ENCODE data around the gene DBN1. TPM values are rescaled to one million over a fixed set of nuclear protein-coding genes. Genes with fewer than 3 reads are reported as not detected.

The DBN1 gene
- total and polyA plus RNA-seq, 9 of the 15 experiments (the other 6 are each of a cell fraction or from before 2014, with no cell fraction given) = 0.25 to 87.2 (median 27.9) TPM

DNA sequence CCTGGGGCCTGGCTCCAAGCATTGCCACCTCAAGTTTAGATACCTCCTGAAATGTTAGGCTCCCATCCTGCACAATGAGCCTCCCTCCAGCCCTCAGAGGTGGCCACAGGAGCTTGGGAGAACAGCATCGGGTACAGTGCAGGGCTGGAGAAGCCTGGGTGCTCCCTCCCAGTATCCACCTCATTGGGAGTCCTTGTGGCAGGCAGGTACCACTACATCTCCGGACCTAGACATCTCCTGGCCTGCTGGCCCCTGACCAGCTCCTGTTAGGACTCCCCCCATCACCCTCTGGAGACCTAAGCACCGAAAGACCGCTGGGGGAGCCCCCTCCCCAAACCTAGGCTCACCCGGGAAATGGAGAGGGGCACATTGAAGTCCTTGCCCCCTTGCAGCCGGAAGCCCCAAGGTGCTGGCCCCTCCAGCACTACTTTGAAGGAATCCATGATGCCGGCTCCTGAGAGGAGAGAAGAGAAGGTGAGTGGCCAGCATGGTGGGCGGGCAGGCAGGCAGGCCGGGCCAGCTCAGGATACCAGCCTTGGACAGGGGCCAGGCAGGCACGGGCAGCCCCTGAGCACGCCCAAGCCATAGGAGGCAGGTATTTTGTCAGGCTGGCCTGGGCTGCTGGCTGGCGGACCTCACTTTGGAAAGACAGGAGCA is 22.8 kb upstream of the DBN1 start (continued):
- no peak for TF ChIP-seq SOX6 (IDR thresholded peaks at IDR 0.05)
- TF ChIP-seq, protein P1, sequence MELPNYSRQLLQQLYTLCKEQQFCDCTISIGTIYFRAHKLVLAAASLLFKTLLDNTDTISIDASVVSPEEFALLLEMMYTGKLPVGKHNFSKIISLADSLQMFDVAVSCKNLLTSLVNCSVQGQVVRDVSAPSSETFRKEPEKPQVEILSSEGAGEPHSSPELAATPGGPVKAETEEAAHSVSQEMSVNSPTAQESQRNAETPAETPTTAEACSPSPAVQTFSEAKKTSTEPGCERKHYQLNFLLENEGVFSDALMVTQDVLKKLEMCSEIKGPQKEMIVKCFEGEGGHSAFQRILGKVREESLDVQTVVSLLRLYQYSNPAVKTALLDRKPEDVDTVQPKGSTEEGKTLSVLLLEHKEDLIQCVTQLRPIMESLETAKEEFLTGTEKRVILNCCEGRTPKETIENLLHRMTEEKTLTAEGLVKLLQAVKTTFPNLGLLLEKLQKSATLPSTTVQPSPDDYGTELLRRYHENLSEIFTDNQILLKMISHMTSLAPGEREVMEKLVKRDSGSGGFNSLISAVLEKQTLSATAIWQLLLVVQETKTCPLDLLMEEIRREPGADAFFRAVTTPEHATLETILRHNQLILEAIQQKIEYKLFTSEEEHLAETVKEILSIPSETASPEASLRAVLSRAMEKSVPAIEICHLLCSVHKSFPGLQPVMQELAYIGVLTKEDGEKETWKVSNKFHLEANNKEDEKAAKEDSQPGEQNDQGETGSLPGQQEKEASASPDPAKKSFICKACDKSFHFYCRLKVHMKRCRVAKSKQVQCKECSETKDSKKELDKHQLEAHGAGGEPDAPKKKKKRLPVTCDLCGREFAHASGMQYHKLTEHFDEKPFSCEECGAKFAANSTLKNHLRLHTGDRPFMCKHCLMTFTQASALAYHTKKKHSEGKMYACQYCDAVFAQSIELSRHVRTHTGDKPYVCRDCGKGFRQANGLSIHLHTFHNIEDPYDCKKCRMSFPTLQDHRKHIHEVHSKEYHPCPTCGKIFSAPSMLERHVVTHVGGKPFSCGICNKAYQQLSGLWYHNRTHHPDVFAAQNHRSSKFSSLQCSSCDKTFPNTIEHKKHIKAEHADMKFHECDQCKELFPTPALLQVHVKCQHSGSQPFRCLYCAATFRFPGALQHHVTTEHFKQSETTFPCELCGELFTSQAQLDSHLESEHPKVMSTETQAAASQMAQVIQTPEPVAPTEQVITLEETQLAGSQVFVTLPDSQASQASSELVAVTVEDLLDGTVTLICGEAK (IDR thresholded peaks at IDR 0.05) = peak; percentile 33; the same call in 1 of the 2 replicates
- TF ChIP-seq, protein P1 (CRISPR knock-in tag; IDR thresholded peaks at IDR 0.05) = no peak
- TF ChIP-seq CEBPG (CRISPR knock-in tag; IDR thresholded peaks at IDR 0.05) = no peak
- TF ChIP-seq CEBPG (tag; conservative IDR thresholded peaks at IDR 0.05 in 1 of 2, IDR thresholded peaks at IDR 0.05 in 1 of 2) = no peak
- TF ChIP-seq TOE1 (IDR thresholded peaks at IDR 0.05; ENCODE audit: borderline replicate concordance) = no peak
- no peak for TF ChIP-seq TOE1 (CRISPR knock-in tag; IDR thresholded peaks at IDR 0.05; ENCODE audit: borderline replicate concordance, low read depth)
- TF ChIP-seq KDM5B (IDR thresholded peaks at IDR 0.05; ENCODE audit: insufficient replicate concordance, low read depth, low read length) = peak; percentile 3
- TF ChIP-seq HDAC1 (IDR thresholded peaks at IDR 0.05) = no peak
- TF ChIP-seq BHLHE40 (IDR thresholded peaks at IDR 0.05; ENCODE audit: low read length) = peak; percentile 42; the same call in 1 of the 2 replicates
- TF ChIP-seq, protein P2, sequence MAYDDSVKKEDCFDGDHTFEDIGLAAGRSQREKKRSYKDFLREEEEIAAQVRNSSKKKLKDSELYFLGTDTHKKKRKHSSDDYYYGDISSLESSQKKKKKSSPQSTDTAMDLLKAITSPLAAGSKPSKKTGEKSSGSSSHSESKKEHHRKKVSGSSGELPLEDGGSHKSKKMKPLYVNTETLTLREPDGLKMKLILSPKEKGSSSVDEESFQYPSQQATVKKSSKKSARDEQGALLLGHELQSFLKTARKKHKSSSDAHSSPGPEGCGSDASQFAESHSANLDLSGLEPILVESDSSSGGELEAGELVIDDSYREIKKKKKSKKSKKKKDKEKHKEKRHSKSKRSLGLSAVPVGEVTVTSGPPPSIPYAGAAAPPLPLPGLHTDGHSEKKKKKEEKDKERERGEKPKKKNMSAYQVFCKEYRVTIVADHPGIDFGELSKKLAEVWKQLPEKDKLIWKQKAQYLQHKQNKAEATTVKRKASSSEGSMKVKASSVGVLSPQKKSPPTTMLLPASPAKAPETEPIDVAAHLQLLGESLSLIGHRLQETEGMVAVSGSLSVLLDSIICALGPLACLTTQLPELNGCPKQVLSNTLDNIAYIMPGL (CRISPR knock-in tag; IDR thresholded peaks at IDR 0.05) = 0 out of 2 replicates have a peak, but pooled peaks have one; percentile 44
- TF ChIP-seq, protein P3, sequence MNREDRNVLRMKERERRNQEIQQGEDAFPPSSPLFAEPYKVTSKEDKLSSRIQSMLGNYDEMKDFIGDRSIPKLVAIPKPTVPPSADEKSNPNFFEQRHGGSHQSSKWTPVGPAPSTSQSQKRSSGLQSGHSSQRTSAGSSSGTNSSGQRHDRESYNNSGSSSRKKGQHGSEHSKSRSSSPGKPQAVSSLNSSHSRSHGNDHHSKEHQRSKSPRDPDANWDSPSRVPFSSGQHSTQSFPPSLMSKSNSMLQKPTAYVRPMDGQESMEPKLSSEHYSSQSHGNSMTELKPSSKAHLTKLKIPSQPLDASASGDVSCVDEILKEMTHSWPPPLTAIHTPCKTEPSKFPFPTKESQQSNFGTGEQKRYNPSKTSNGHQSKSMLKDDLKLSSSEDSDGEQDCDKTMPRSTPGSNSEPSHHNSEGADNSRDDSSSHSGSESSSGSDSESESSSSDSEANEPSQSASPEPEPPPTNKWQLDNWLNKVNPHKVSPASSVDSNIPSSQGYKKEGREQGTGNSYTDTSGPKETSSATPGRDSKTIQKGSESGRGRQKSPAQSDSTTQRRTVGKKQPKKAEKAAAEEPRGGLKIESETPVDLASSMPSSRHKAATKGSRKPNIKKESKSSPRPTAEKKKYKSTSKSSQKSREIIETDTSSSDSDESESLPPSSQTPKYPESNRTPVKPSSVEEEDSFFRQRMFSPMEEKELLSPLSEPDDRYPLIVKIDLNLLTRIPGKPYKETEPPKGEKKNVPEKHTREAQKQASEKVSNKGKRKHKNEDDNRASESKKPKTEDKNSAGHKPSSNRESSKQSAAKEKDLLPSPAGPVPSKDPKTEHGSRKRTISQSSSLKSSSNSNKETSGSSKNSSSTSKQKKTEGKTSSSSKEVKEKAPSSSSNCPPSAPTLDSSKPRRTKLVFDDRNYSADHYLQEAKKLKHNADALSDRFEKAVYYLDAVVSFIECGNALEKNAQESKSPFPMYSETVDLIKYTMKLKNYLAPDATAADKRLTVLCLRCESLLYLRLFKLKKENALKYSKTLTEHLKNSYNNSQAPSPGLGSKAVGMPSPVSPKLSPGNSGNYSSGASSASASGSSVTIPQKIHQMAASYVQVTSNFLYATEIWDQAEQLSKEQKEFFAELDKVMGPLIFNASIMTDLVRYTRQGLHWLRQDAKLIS (CRISPR knock-in tag; IDR thresholded peaks at IDR 0.05) = peak; percentile 87; the same call in 1 of the 2 replicates
- TF ChIP-seq SP1 (CRISPR knock-in tag; IDR thresholded peaks at IDR 0.05) = no peak

All from K562 (cell line).